ENCODE results near the gene TACR1.

Gene TACR1

GRCh38 chr2:75195076-75195691 is 4.1 kb downstream of the TACR1 start:
- Histone ChIP-seq H3K4me1 (ENCODE audit: control insufficient read depth, insufficient read depth, low read length, unreplicated experiment) (no peaks in the 10 kb centered on the region), H3K36me3 (ENCODE audit: insufficient read depth, low read length) (no peaks in the 10 kb centered on the region), H3K79me2 (ENCODE audit: control insufficient read depth, insufficient read depth, low read length, unreplicated experiment) (no peaks in the 10 kb centered on the region), H3K4me3 (ENCODE audit: low read depth, low read length) (no peak overlapping the region), H3K27me3 (ENCODE audit: insufficient read depth, low read length) (peaks cover 47% of the 10 kb centered on the region), H2AFZ (ENCODE audit: low read length, unreplicated experiment) (no peak overlapping the region), H3K27ac (ENCODE audit: low read depth, low read length) (no peak overlapping the region)

DNA sequence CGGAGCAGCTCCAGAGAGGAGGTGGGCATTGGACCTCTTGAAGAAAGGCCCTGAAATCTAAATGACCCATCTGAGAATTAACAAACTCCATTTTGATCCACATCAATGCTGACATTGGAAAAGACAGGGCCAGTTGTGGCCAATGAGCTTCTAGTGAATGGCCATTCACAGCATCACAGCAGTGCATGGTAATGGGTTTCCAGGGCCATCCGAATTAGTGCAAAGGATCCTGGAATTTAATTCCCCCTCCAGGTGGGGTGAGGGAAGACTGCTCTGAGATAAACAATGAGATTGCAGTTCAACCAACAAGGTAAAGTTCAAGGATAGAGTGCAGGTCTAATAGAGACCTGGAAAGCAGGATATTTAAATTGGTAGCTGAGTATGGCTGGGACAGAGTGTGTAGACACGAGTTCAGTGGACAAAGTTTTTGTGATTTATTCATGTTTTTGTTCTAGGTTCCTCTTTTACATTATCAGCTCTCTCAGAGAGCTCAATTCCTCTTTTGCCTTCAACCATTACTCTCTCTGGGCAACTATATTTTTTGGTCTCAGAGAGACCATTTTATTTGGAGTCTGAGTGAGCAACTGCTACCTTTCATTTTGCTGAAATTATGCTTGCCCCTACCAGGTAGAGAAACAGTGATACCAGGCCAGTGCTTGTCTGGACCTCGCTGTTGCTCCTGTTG is 5.0 kb downstream of the TACR1 start:
- Histone ChIP-seq H3K27me3 (ENCODE audit: insufficient read depth, low read length) (peaks cover 46% of the 10 kb centered on the region), H2AFZ (ENCODE audit: low read length, unreplicated experiment) (no peak overlapping the region), H3K36me3 (ENCODE audit: insufficient read depth, low read length) (no peaks in the 10 kb centered on the region), H3K4me1 (ENCODE audit: control insufficient read depth, insufficient read depth, low read length, unreplicated experiment) (no peaks in the 10 kb centered on the region), H3K79me2 (ENCODE audit: control insufficient read depth, insufficient read depth, low read length, unreplicated experiment) (no peaks in the 10 kb centered on the region), H3K4me3 (ENCODE audit: low read depth, low read length) (no peak overlapping the region), H3K27ac (ENCODE audit: low read depth, low read length) (no peak overlapping the region)

DNA sequence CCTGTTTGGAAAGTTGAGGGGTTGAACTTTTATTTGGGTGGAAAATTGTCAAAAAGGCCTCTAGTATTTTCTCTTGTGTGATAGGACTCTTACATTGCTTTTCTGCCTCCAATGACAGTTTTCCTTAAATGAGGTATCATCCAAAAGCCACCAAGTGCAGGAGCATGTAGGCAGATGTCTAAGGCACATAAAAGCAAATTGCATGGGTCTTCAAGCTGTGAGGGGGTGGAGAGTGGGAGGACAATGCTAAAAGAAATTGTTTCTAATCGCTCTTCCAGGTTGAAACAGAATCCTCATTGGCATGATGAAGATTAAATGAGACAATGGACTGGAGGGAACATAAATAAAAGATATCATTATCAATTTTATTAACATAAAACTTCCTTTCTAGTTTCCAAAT is 6.8 kb downstream of the TACR1 start:
- Histone ChIP-seq H2AFZ (ENCODE audit: low read length, unreplicated experiment) (no peak overlapping the region), H3K27ac (ENCODE audit: low read depth, low read length) (no peak overlapping the region), H3K79me2 (ENCODE audit: control insufficient read depth, insufficient read depth, low read length, unreplicated experiment) (no peaks in the 10 kb centered on the region), H3K27me3 (ENCODE audit: insufficient read depth, low read length) (peaks cover 28% of the 10 kb centered on the region), H3K4me3 (ENCODE audit: low read depth, low read length) (no peak overlapping the region), H3K4me1 (ENCODE audit: control insufficient read depth, insufficient read depth, low read length, unreplicated experiment) (no peaks in the 10 kb centered on the region), H3K36me3 (ENCODE audit: insufficient read depth, low read length) (no peaks in the 10 kb centered on the region)

DNA sequence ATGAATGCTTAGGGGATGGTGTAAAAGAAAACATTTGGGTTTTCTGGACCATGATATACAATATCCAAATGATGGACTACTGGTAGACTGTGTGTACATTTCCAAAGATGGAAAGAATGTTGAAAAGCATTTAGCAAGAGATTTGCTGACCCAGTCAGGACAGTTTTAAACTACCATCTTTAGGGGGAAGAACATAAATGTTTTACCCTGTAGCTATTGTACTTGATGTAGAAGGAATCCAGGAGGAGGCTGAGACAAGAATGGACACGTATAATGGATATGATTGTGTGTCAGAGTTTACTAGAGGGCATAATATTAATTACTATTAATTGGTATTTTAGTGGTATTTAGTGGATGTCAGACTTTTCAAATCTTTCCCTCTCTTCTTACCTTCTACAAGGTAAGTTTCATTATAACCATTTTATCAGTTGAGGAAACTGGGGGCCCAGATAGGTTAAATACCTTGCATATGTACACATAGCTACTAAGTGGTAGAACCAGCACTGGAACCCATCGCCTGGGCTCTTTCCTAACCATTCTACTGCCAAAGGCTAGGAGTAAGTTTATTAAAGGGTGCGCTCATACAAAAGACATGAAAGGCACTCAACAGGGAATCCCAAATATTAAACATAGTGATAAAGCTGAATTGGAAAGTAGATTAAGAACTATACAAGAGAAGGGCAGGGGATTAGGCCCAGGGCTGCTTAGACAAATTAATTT is 8.9 kb downstream of the TACR1 start:
- Histone ChIP-seq H3K79me2 (ENCODE audit: control insufficient read depth, insufficient read depth, low read length, unreplicated experiment) (no peaks in the 10 kb centered on the region), H3K27me3 (ENCODE audit: insufficient read depth, low read length) (peaks cover 9% of the 10 kb centered on the region; the same call in 1 of the 2 replicates), H2AFZ (ENCODE audit: low read length, unreplicated experiment) (no peak overlapping the region), H3K36me3 (ENCODE audit: insufficient read depth, low read length) (no peaks in the 10 kb centered on the region), H3K27ac (ENCODE audit: low read depth, low read length) (no peak overlapping the region), H3K4me1 (ENCODE audit: control insufficient read depth, insufficient read depth, low read length, unreplicated experiment) (no peaks in the 10 kb centered on the region), H3K4me3 (ENCODE audit: low read depth, low read length) (no peak overlapping the region)

DNA sequence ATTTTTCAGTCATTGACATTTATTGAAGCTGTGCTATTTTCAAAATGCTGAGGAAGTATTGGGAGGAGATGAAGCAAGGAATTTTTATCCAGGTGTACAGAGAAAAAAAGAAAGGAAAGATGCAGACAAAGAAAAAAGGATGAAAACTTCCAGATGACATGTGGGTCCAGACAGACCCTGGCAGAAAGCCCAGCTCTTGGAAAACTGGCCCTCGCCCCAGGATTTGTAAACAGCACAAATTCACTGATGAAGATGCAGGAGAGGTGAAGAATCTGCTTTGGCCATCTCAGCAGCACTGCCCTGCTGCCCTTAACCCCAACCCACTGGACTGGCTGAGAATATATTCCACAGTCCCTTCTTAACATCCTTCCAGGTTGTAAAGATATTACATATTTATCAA is 12.5 kb downstream of the TACR1 start:
- H3K79me2 ChIP-seq (ENCODE audit: control insufficient read depth, insufficient read depth, low read length, unreplicated experiment): no peaks in the 10 kb centered on the region
- no peak overlapping the region for H2AFZ ChIP-seq (ENCODE audit: low read length, unreplicated experiment)
- no peak overlapping the region for H3K4me3 ChIP-seq (ENCODE audit: low read depth, low read length)

DNA sequence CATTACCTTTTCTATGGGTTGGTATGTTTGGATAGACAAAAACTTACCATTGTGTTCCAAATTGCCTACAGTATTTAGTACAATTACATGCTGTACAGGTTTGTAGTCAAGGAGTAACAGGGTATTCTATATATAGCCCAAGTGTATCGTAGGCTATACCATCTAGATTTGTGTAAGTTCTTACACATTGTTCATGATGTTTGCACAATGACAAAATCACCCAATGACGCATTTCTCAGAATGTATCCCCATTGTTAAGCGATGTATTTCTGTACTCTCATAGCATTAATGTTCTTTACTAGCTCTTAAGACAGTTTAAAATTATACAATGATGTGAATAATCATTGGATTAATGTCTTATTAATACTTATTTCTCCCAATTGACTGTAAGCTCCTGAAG is 16.7 kb downstream of the TACR1 start:
- H3K27ac ChIP-seq (ENCODE audit: low read depth, low read length): no peak overlapping the region
- H3K79me2 ChIP-seq (ENCODE audit: control insufficient read depth, insufficient read depth, low read length, unreplicated experiment): no peaks in the 10 kb centered on the region
- no peak overlapping the region for H3K4me3 ChIP-seq (ENCODE audit: low read depth, low read length)
- H3K36me3 ChIP-seq (ENCODE audit: insufficient read depth, low read length): no peaks in the 10 kb centered on the region
- no peaks in the 10 kb centered on the region for H3K4me1 ChIP-seq (ENCODE audit: control insufficient read depth, insufficient read depth, low read length, unreplicated experiment)
- H3K27me3 ChIP-seq (ENCODE audit: insufficient read depth, low read length): no peaks in the 10 kb centered on the region
- H2AFZ ChIP-seq (ENCODE audit: low read length, unreplicated experiment): no peak overlapping the region

More for the DNA sequence above, 12.5 kb downstream of the TACR1 start:
- no peaks in the 10 kb centered on the region for H3K36me3 ChIP-seq (ENCODE audit: insufficient read depth, low read length)
- H3K27me3 ChIP-seq (ENCODE audit: insufficient read depth, low read length): no peaks in the 10 kb centered on the region
- no peaks in the 10 kb centered on the region for H3K4me1 ChIP-seq (ENCODE audit: control insufficient read depth, insufficient read depth, low read length, unreplicated experiment)
- no peak overlapping the region for H3K27ac ChIP-seq (ENCODE audit: low read depth, low read length)

DNA sequence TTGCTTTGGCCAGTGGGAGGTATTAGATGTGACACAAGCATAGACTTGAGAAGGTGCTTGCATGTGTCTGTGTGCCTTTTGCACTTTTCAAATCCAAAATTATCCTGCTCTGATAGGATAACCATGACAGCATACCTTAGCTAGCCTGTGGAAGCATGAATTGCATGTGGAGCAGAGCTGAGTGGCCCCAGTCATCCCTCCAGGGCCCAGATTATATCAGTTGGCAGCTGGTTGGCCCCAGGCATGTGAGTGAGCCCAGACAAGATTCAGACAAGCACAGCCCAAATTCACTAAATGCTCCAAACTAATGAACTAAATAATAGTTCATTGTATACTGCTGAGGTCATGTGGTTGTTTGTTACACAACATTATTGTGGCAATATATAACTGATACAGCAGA is 18.8 kb downstream of the TACR1 start:
- Histone ChIP-seq H3K4me1 (ENCODE audit: control insufficient read depth, insufficient read depth, low read length, unreplicated experiment) (no peaks in the 10 kb centered on the region), H2AFZ (ENCODE audit: low read length, unreplicated experiment) (no peak overlapping the region), H3K4me3 (ENCODE audit: low read depth, low read length) (no peak overlapping the region), H3K27ac (ENCODE audit: low read depth, low read length) (no peak overlapping the region), H3K27me3 (ENCODE audit: insufficient read depth, low read length) (no peaks in the 10 kb centered on the region), H3K79me2 (ENCODE audit: control insufficient read depth, insufficient read depth, low read length, unreplicated experiment) (no peaks in the 10 kb centered on the region), H3K36me3 (ENCODE audit: insufficient read depth, low read length) (no peaks in the 10 kb centered on the region)

GRCh38 chr2:75177427-75177826 is 21.9 kb downstream of the TACR1 start:
- Histone ChIP-seq H3K4me1 (ENCODE audit: control insufficient read depth, insufficient read depth, low read length, unreplicated experiment) (no peaks in the 10 kb centered on the region), H3K27me3 (ENCODE audit: insufficient read depth, low read length) (no peaks in the 10 kb centered on the region), H3K79me2 (ENCODE audit: control insufficient read depth, insufficient read depth, low read length, unreplicated experiment) (no peaks in the 10 kb centered on the region), H2AFZ (ENCODE audit: low read length, unreplicated experiment) (no peak overlapping the region), H3K36me3 (ENCODE audit: insufficient read depth, low read length) (no peaks in the 10 kb centered on the region), H3K27ac (ENCODE audit: low read depth, low read length) (no peak overlapping the region), H3K4me3 (ENCODE audit: low read depth, low read length) (no peak overlapping the region)

DNA sequence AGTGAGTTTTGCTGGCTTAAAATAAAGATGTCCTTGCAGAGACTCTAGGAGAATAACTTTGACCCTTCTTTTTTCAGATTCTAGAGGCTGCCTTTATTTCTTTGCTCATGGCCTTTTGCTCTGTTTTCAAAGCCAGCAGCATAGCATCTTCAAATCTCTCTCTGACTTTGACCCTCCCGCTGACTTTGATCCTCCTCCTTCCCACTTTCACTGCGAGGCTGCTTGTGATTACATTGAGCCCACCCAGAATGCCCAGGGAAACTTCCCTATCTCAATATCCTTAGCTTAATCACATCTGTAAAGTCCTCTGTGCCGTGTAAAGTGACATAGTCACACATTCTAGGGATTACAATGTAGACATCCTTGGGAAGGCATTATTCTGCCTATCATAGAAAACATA is 23.9 kb downstream of the TACR1 start:
- Histone ChIP-seq H3K36me3 (ENCODE audit: insufficient read depth, low read length) (no peaks in the 10 kb centered on the region), H3K27ac (ENCODE audit: low read depth, low read length) (no peak overlapping the region), H3K27me3 (ENCODE audit: insufficient read depth, low read length) (no peaks in the 10 kb centered on the region), H3K79me2 (ENCODE audit: control insufficient read depth, insufficient read depth, low read length, unreplicated experiment) (no peaks in the 10 kb centered on the region), H3K4me1 (ENCODE audit: control insufficient read depth, insufficient read depth, low read length, unreplicated experiment) (no peaks in the 10 kb centered on the region), H3K4me3 (ENCODE audit: low read depth, low read length) (no peak overlapping the region), H2AFZ (ENCODE audit: low read length, unreplicated experiment) (no peak overlapping the region)

DNA sequence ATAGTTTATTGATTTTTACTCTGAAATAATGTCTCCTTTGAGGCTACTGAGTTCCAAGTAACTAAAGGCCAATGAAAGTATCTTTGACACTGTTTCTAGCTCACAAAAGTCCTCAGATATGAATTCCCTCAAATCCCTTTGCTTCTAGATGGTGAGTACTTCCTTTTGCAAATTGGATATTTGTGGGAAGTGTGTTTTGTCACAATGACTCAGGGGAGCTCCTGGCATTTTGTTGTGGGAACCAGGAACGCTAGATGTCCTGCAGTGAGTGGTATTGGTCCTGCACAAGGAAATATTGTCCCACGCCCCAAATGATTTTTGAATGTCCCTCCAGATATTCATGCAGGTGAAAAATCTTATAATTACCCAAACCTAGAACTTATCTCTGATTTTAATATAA is 24.3 kb downstream of the TACR1 start:
- no peaks in the 10 kb centered on the region for H3K4me1 ChIP-seq (ENCODE audit: control insufficient read depth, insufficient read depth, low read length, unreplicated experiment)
- no peaks in the 10 kb centered on the region for H3K27me3 ChIP-seq (ENCODE audit: insufficient read depth, low read length)
- no peaks in the 10 kb centered on the region for H3K79me2 ChIP-seq (ENCODE audit: control insufficient read depth, insufficient read depth, low read length, unreplicated experiment)
- no peak overlapping the region for H3K4me3 ChIP-seq (ENCODE audit: low read depth, low read length)
- no peak overlapping the region for H3K27ac ChIP-seq (ENCODE audit: low read depth, low read length)
- no peaks in the 10 kb centered on the region for H3K36me3 ChIP-seq (ENCODE audit: insufficient read depth, low read length)
- H2AFZ ChIP-seq (ENCODE audit: low read length, unreplicated experiment): no peak overlapping the region

GRCh38 chr2:75174519-75174918 is 24.8 kb downstream of the TACR1 start:
- Histone ChIP-seq H3K27me3 (ENCODE audit: insufficient read depth, low read length) (no peaks in the 10 kb centered on the region), H3K4me3 (ENCODE audit: low read depth, low read length) (no peak overlapping the region), H3K4me1 (ENCODE audit: control insufficient read depth, insufficient read depth, low read length, unreplicated experiment) (no peaks in the 10 kb centered on the region), H3K27ac (ENCODE audit: low read depth, low read length) (no peak overlapping the region), H2AFZ (ENCODE audit: low read length, unreplicated experiment) (no peak overlapping the region), H3K79me2 (ENCODE audit: control insufficient read depth, insufficient read depth, low read length, unreplicated experiment) (no peaks in the 10 kb centered on the region), H3K36me3 (ENCODE audit: insufficient read depth, low read length) (no peaks in the 10 kb centered on the region)

Measured in ACC112 (cell line).